GM21526 (cell line): ENCODE measurements around the gene GAS2L2.

Experiments
- ATAC-seq: cut with Tn5 transposase; IDR thresholded peaks from one replicate; pipeline ENCODE4 v1.9.1; 2021; ENCODE audit warnings: moderate library complexity; ENCODE audit not compliant: unreplicated experiment, low FRiP score

The GAS2L2 gene

DNA sequence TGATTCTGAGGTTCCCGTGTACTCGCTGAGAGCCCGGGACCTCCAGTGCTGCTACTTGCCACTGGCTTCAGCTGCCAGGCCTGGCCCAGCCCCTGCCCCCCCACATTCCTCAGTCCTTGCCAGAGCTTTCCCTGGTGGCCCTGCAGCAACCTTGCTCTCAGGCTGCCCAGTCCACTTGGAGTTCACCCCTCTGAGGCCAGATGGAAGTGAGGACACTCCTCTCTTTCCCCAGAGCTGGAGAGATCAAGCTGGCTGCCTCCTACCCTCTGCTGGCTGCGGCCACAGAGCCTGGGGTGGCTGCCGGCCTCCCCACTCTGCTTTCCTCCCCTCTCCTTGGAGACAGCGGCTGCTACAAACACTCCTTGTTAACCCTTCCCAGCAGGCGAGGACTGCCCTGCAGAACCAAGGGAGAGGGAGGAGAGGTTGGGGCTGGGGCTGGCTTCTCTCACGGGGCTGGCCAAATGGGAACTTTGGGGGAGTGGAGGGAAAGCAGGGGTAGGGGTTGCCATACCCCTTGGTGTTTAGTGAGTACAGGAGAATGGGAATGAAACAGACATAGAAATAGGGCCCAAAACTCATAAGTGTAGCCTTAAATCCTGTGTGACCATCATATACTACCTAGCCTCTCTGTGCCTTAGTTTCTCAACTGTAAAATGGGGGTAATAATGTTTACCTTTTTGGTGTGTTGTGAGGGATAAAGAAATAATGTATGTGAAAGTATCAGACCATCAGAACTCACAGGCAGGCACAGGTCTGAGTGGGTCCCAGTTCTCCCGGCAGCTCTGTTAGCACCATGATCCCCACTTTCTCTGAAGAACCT lies at the start of gene GAS2L2:
TSS of gene GAS2L2 (minus strand) at position 295 of the 820 bp plus-strand sequence. CDS start 389 bp downstream, outside the sequence.
- ATAC-seq: no peak

DNA sequence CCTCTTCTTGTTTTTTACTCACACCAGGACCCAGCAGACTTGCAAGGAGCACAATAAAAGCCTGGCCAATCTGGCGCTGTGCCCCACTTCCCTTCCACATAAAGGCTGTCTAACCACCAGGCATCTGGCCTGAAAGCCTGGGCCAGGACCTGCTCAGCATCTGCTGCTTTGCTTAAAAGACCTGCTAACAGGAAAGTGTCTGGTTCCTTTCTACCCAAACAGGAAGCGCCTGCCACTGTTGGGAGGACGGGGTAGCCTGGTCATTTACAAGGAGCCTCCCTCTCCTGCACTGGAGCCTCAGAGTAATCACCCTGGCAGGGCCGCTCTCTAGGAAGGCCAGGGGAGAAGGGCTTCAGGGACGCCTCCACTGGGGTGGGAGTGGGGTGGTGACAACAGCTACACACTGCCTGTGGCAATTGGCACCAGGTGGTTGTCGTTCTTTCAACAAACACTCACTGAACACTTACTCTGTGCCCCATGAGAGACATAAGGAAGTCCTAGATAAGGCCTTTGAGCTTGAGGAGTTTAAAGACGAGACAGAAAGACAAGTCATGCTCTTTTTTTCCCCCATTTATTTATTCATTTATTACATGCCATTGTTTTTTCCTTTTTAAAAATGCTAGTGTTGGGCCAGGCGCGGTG lies 48.7 kb upstream of the GAS2L2 start:
- no peak for ATAC-seq

GRCh38 chr17:35799942-35800341 lies 46.9 kb upstream of the GAS2L2 start:
- no peak for ATAC-seq

- no peak for ATAC-seq
Measured at GRCh38 chr17:35797918-35798317, 44.9 kb upstream of the GAS2L2 start.

DNA sequence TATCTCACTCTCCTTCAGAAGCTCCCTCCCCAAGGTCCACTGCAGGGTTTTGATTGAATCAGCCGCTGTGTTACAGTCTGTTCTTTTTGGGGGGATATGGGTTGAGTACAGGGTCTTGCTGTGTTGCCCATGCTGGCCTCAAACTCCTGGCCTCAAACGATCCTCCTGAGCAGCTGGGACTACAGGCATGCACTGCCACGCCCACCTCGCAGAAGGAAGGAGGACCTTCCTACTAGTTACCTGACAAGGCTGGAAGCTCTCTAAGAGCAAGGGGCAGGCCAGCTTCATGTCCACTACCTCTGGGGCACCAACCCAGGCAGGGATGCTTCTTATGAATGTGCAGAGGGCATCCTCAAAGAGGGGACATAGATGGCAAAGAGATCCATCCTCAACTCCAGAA lies 44.3 kb upstream of the GAS2L2 start:
- no peak for ATAC-seq

GRCh38 chr17:35796942-35797341 lies 43.9 kb upstream of the GAS2L2 start:
- ATAC-seq: no peak

DNA sequence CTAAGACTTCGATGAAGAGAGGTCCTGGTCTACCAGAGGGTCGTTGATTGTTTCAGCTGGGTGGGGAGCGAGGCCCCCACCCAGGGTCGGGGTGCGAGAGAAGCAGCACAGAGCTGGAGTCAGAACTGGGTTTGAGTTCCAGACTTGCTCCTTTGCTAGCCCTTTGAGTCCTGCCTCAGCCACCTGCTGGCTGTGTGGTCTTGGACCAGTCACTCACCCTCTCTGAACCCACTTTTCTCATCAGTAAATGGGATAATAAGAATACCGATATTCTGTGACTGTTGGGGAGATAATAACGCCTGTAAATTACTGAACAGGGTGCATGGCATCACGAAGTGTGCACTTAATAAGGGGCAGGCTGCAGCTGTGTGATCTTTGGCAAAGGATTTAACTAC lies 42.8 kb upstream of the GAS2L2 start:
- ATAC-seq: no peak

- no peak for ATAC-seq
Measured at GRCh38 chr17:35795007-35795870, 42.2 kb upstream of the GAS2L2 start, which contains the start of gene MMP28. TSS of gene MMP28 (minus strand) at chr17:35795641. CDS start at chr17:35795377, 264 bp downstream.

GRCh38 chr17:35793257-35793656 lies 40.2 kb upstream of the GAS2L2 start:
- ATAC-seq: no peak

DNA sequence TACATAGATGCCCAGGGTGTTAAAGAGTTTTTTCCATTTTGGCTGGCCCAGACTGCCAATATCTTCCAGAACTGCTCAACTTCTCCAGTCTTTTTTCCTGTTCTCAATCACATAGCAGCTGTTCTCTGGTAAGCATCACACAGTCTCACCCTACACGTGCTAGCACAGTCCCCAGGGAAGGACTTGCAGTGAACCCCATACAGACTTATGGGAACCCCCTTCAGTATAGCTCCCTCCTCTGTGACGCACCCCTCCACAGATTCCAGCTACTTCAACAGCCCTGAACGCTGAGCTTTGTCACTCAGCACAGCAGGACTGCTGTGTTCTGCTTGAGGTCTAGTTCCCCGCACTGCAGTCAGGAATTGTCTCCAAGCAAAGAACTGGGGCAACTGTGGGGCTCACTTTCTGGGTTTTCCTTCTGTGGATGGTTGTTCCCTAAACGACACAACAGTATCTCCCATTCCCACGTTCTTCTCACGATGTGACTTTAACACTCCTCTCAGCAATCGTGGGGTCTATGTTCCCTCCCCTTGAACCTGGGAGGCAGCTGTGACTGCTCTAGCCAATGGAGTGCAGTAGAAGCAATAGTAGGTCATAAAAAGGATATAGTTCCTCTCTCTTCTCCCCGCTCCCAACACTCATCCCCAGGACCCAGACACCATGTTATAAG lies 38.8 kb upstream of the GAS2L2 start:
- no peak for ATAC-seq

GRCh38 chr17:35790841-35791240 lies 37.8 kb upstream of the GAS2L2 start:
- no peak for ATAC-seq

- no peak for ATAC-seq
Measured at GRCh38 chr17:35788477-35789368, 35.7 kb upstream of the GAS2L2 start.

GRCh38 chr17:35786941-35787432 lies 33.9 kb upstream of the GAS2L2 start:
- no peak for ATAC-seq

DNA sequence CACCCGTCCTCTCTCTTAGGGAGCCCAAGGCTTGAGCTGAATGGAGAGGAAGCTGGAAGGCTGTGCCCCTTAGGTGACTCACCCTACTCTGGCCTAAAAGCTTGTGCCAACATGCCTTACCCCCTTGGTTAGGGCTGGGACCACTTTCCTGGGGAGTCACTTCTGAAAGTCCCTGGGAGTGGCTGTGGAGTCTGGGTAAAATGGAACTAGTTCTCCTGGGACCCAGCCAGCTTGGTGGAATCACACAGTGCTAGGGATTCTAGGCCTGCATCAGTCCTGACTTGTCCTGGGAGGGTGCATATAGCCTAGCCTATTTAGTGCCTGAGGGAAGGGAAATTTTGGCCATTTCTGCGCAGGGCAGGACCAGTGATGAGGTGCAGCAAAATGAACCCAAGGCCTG lies 31.9 kb upstream of the GAS2L2 start:
- ATAC-seq: no peak

- ATAC-seq: no peak
Measured at GRCh38 chr17:35780950-35781349, 27.9 kb upstream of the GAS2L2 start.

DNA sequence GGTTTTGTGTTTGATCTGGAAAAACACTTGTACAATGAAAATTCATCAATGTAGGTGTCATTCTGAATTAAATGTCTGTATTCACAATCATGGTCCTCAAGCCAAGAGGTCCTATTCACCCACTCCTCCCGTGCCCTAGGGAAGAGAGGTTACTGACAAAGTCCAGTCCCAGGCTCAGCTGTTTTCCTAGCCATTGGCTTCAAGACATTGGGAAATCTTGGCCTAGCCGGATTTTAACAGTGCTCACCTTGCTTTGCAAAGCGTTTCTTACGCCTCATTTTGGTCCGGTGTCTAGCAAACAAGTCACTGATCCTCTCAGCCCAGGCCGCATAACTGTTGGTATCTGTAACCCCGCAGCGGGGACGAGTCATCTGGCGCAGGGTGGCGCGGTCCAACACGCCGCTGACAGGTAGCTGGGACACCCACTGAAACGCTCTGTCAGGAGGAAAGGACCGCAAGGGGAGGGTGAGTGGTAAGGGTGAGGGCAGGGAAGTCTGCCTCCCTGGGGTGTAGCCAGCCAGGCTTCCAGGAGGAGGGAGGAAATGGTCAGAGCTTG lies 25.7 kb upstream of the GAS2L2 start:
- ATAC-seq: no peak

DNA sequence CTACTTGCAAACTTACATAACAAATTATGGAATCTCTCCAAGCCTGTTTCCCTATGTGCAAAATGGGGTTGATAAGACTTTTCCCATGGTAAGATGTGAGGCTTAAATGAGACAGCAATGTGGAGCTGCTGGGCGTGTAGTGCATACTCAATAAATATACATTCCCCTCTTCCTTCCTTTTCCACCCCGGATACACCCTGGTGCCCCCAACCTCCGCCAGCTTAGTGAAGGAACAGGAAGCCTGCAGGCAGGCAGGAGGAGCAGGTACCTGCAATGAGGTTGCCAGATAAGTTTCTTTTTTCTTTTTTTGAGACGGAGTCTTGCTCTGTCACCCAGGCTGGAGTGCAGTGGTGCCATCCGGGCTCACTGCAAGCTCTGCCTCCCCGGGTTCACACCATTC lies 22.5 kb upstream of the GAS2L2 start:
- ATAC-seq: no peak

DNA sequence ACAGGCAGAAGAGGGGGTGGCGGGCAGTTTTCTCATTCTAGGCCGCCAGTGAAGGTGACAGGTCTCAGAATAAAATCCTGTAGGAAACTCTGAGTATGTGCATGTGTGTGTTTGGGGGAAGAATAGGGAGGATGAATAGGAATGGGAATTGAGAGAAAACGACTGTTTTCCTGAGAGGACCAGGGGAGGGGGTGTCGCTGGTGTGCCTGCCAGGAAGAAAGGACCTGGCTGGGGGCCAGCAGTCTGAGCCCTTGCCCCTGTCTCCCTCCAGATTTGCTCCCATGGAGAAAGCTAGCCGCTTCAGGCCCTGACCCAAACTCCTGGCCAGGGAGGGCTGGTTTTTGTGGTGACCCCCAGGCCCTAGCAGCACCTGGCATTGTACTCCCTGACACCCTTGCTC lies 22.0 kb upstream of the GAS2L2 start:
- no peak for ATAC-seq

GRCh38 chr17:35774499-35774898 lies 21.5 kb upstream of the GAS2L2 start:
- ATAC-seq: no peak
